ENCODE results near the gene DEPDC5.

The DEPDC5 gene

DNA sequence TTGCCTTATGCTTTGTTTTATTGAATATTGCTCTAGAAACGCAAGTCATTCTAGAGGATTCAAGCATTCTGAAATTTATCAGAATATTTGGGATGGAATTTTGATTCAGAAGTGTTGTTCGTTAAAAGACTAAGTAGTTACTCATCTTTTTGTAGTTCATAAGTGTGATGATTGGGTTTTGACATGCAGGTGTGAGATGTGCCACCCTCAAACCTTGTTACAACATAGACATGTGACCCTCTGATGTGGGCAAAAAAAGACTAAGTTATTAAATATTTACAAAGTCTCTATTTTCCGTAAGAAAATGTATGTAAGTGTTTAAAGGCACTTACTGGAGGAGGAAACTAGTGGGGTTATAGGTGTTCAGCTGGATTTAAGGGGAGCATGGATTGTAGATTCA lies 199.4 kb downstream of the DEPDC5 start:
- DNase-seq: no peak

DNA sequence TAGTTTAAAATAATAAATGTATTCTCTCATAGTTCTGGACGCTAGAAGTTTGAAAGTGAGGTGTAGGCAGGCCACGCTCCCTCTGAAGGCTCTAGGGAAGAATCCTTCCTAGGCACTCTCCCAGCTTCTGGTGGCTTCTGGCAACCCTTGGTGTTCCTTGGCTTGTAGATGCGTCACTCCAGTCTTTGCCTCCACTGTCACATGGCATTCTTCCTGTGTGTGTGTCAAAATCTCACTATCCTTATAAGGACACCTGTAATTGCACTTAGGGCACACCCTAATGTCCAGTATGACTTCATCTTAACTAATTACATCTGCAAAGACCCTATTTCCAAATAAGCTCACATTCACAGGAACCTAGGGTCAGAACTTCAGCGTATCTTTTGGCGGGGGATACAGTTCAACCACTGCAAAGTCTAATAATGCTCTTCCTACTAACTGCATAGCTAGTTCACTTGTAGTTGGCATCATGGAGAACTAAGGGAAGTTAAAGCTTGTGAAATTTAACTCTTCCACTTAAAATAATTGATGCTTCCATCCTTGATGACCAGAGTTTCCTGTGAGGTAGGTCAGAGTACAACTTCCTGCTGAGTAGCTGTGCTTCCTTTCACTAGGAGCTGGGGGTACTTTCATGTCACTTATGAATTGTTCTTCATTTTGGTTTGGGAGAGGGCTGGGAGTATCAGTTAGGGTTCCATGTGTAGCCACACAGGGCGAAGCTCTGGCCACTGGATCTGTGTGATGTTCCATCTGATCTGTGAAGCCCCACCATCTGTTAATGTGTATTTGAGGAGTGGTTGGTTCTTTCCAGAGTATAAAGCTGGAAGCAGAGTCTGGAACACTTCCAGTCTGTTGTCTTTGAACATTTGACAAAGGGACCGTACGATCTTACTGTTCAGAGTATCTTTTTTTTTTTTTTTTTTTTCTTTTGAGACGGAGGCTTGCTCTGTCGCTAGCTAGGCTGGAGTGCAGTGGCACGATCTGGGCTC lies 201.0 kb downstream of the DEPDC5 start:
- DNase-seq: no peak

DNA sequence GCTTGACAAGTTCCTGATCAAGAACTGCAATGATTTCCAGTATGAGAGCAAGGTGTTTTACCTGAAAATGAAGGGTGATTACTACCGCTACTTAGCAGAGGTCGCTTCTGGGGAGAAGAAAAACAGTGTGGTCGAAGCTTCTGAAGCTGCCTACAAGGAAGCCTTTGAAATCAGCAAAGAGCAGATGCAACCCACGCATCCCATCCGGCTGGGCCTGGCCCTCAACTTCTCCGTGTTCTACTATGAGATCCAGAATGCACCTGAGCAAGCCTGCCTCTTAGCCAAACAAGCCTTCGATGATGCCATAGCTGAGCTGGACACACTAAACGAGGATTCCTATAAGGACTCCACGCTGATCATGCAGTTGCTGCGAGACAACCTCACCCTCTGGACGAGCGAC lies 202.5 kb downstream of the DEPDC5 start:
- DNase-seq: peak; percentile 23

Data from central memory CD4-positive, alpha-beta T cell (primary cell).